H9 (cell line): ENCODE results near the gene PMM2. TPM values are rescaled to one million over a fixed set of nuclear protein-coding genes. Genes with fewer than 3 reads are reported as not detected.

ENCODE experiments used
- DNase-seq: peaks from one replicate; pipeline ENCODE4 v3.0.0-alpha.2; 2017
- H2AFZ ChIP-seq: one replicate; pipeline ENCODE4 v1.6.1; 2013; ENCODE audit warnings: mild to moderate bottlenecking, low read length, control low read depth, moderate library complexity
- H2AK5ac ChIP-seq: 2 replicates; pipeline ENCODE4 v1.6.1; 2013; ENCODE audit warnings: low read length, control low read depth, mixed read lengths; ENCODE audit not compliant: insufficient read length
- H2BK120ac ChIP-seq: one replicate; pipeline ENCODE4 v1.6.1; 2013; ENCODE audit warnings: low read depth, mild to moderate bottlenecking, low read length, control low read depth, inconsistent platforms; ENCODE audit not compliant: poor library complexity, severe bottlenecking
- H2BK12ac ChIP-seq: 2 replicates; pipeline ENCODE4 v1.6.1; 2013; ENCODE audit warnings: low read length, control low read depth, mixed read lengths, low read depth; ENCODE audit not compliant: insufficient read length
- H2BK15ac ChIP-seq: 2 replicates; pipeline ENCODE4 v1.6.1; 2013; ENCODE audit warnings: low read depth, low read length, control low read depth
- H2BK20ac ChIP-seq: one replicate; pipeline ENCODE4 v1.6.1; 2013; ENCODE audit warnings: low read depth, mild to moderate bottlenecking, low read length, control low read depth, inconsistent platforms; ENCODE audit not compliant: poor library complexity, severe bottlenecking
- H2BK5ac ChIP-seq: 2 replicates; pipeline ENCODE4 v1.6.1; 2013; ENCODE audit warnings: low read length, control low read depth, mixed read lengths; ENCODE audit not compliant: insufficient read length
- H3K14ac ChIP-seq: 2 replicates; pipeline ENCODE4 v1.6.1; 2013; ENCODE audit warnings: low read length, control low read depth; ENCODE audit not compliant: insufficient read depth
- H3K18ac ChIP-seq: 2 replicates; pipeline ENCODE4 v1.6.1; 2013; ENCODE audit warnings: low read depth, mild to moderate bottlenecking, mixed read lengths, low read length, control low read depth; ENCODE audit not compliant: insufficient read length
- H3K23ac ChIP-seq: 2 replicates; pipeline ENCODE4 v1.6.1; 2013; ENCODE audit warnings: low read length, control low read depth, mixed read lengths, low read depth; ENCODE audit not compliant: insufficient read length
- H3K23me2 ChIP-seq: 2 replicates; pipeline ENCODE4 v1.6.1; 2013; ENCODE audit warnings: low read depth, mild to moderate bottlenecking, mixed read lengths, low read length, control low read depth; ENCODE audit not compliant: insufficient read length, poor library complexity, severe bottlenecking
- H3K27ac ChIP-seq: 2 replicates; pipeline ENCODE4 v1.5.1; 2013; ENCODE audit warnings: low read length, control low read depth, mixed read lengths, low read depth; ENCODE audit not compliant: insufficient read length
- H3K27me3 ChIP-seq: 2 replicates; pipeline ENCODE4 v1.6.1; 2013; ENCODE audit warnings: low read length, control low read depth, inconsistent platforms; ENCODE audit not compliant: insufficient read depth
- H3K4ac ChIP-seq: 2 replicates; pipeline ENCODE4 v1.6.1; 2013; ENCODE audit warnings: low read depth, mild to moderate bottlenecking, control low read depth, inconsistent platforms, low read length, moderate library complexity
- H3K4me1 ChIP-seq: 2 replicates; pipeline ENCODE4 v1.6.1; 2013; ENCODE audit warnings: low read length, control low read depth, inconsistent platforms; ENCODE audit not compliant: insufficient read depth
- H3K4me2 ChIP-seq: 2 replicates; pipeline ENCODE4 v1.6.1; 2013; ENCODE audit warnings: low read length, control low read depth, mixed read lengths; ENCODE audit not compliant: insufficient read length, insufficient read depth
- H3K56ac ChIP-seq: 2 replicates; pipeline ENCODE4 v1.6.1; 2013; ENCODE audit warnings: low read depth, mild to moderate bottlenecking, mixed read lengths, low read length, control low read depth; ENCODE audit not compliant: insufficient read length
- H3K79me1 ChIP-seq: 2 replicates; pipeline ENCODE4 v1.6.1; 2013; ENCODE audit warnings: low read depth, mild to moderate bottlenecking, moderate library complexity, low read length, control low read depth, inconsistent platforms; ENCODE audit not compliant: insufficient read depth, poor library complexity, severe bottlenecking
- H3K79me2 ChIP-seq: 2 replicates; pipeline ENCODE4 v1.6.1; 2013; ENCODE audit warnings: low read length, control low read depth, inconsistent platforms; ENCODE audit not compliant: insufficient read depth
- H3K9ac ChIP-seq: 2 replicates; pipeline ENCODE4 v1.6.1; 2013; ENCODE audit warnings: low read length, control low read depth, mixed read lengths; ENCODE audit not compliant: insufficient read length; ENCODE audit errors: extremely low read depth
- H3K9me3 ChIP-seq: one replicate; pipeline ENCODE4 v1.6.1; 2013; ENCODE audit warnings: low read depth, low read length, inconsistent platforms; ENCODE audit not compliant: control insufficient read depth
- H3T11ph ChIP-seq: one replicate; pipeline ENCODE4 v1.6.1; 2013; ENCODE audit warnings: mild to moderate bottlenecking, low read length, control low read depth, inconsistent platforms
- H4K20me1 ChIP-seq: one replicate; pipeline ENCODE4 v1.6.1; 2013; ENCODE audit not compliant: control insufficient read depth, insufficient read length, insufficient read depth
- H4K5ac ChIP-seq: 2 replicates; pipeline ENCODE4 v1.6.1; 2013; ENCODE audit warnings: low read depth, mild to moderate bottlenecking, mixed read lengths, low read length, control low read depth; ENCODE audit not compliant: insufficient read length
- H4K8ac ChIP-seq: replicated peaks from 2 replicates; pipeline ENCODE4 v1.6.1; 2013; ENCODE audit warnings: low read length, control low read depth, mixed read lengths, low read depth; ENCODE audit not compliant: insufficient read length
- H4K91ac ChIP-seq: 2 replicates; pipeline ENCODE4 v1.6.1; 2013; ENCODE audit warnings: low read depth, mild to moderate bottlenecking, moderate library complexity, mixed read lengths, low read length, control low read depth; ENCODE audit not compliant: insufficient read length
- H3K27ac Mint-ChIP-seq, 3 experiments: 2 replicates in 2 of 3; 3 replicates in 1 of 3; pipeline ENCODE4 v1.8.0; 2020 to 2021; ENCODE audit warnings: mixed read lengths in 3 of 3, mild to moderate bottlenecking in 1 of 3, moderate library complexity in 1 of 3
- H3K27me3 Mint-ChIP-seq: 2 replicates; pipeline ENCODE4 v1.8.0; 2021; ENCODE audit warnings: low read depth, mild to moderate bottlenecking, moderate library complexity, mixed read lengths
- H3K36me3 Mint-ChIP-seq, 3 experiments: 2 replicates in 2 of 3; 3 replicates in 1 of 3; pipeline ENCODE4 v1.8.0; 2020 to 2021; ENCODE audit warnings: low read depth in 3 of 3, mixed read lengths in 3 of 3; ENCODE audit not compliant: insufficient read depth in 1 of 3
- H3K4me1 Mint-ChIP-seq, 2 experiments: 2 replicates each; pipeline ENCODE4 v1.8.0; 2020; ENCODE audit warnings: mixed read lengths in 2 of 2
- H3K4me3 Mint-ChIP-seq, 2 experiments: 2 replicates in 1 of 2; 3 replicates in 1 of 2; pipeline ENCODE4 v1.8.0; 2020 to 2021; ENCODE audit warnings: mild to moderate bottlenecking in 2 of 2, mixed read lengths in 2 of 2, moderate library complexity in 1 of 2
- H3K9me3 Mint-ChIP-seq, 2 experiments: 2 replicates in 1 of 2; 3 replicates in 1 of 2; pipeline ENCODE4 v1.8.0; 2020; ENCODE audit warnings: mild to moderate bottlenecking in 2 of 2, mixed read lengths in 2 of 2, moderate library complexity in 1 of 2
- CTCF ChIP-seq: fragments of 200-600 bp; sonication (generic); conservative IDR thresholded peaks from 3 replicates; pipeline ENCODE4 v1.8.0; 2021; ENCODE audit warnings: antibody characterized with exemption, mild to moderate bottlenecking
- WGBS: extraction: QIAGEN DNeasy Blood & Tissue Kit; methylation state at CpG from one replicate; pipeline ENCODE4 v1.1.7; 2013; ENCODE audit warnings: missing lambda C conversion rate, low lambda C conversion rate, mixed read lengths; ENCODE audit not compliant: insufficient read length; ENCODE audit errors: extremely low coverage; 5-methylcytosine and 5-hydroxymethylcytosine counted together
- total RNA-seq: library from RNA; stranded (reverse); gene quantifications from 2 replicates; pipeline ENCODE4 v1.2.1, GENCODE V29; 2021

Gene PMM2
- total RNA-seq, 1 experiment from 2014 or later = 82.7 TPM

GRCh38 chr16:8763899-8764298 is 33.7 kb upstream of the PMM2 start:
- DNase-seq = no peak
- no peaks in the 10 kb centered on the region; the same call in 1 of the 2 replicates for H3K27me3 Mint-ChIP-seq
- no peak overlapping the region for H4K5ac ChIP-seq

More at GRCh38 chr16:8763899-8764298, 33.7 kb upstream of the PMM2 start:
- Histone ChIP-seq H2BK5ac (no peak overlapping the region), H3K9me3 (no peaks in the 10 kb centered on the region), H3K4me1 (no peaks in the 10 kb centered on the region), H3K9ac (no peak overlapping the region), H3K23ac (no peak overlapping the region), H4K20me1 (no peaks in the 10 kb centered on the region), H3K27ac (no peak overlapping the region), H2BK120ac (no peak overlapping the region), H3K79me2 (no peaks in the 10 kb centered on the region), H2AFZ (no peak overlapping the region), H4K8ac (no peak overlapping the region), H3K14ac (no peak overlapping the region), H2AK5ac (no peak overlapping the region), H3K4me2 (no peak overlapping the region), H3K56ac (no peak overlapping the region), H3K4ac (no peak overlapping the region), H2BK15ac (no peak overlapping the region), H3K18ac (no peak overlapping the region), H3T11ph (no peak overlapping the region), H2BK12ac (no peak overlapping the region), H4K91ac (no peak overlapping the region), H3K23me2 (no peaks in the 10 kb centered on the region), H2BK20ac (no peak overlapping the region), H3K27me3 (no peaks in the 10 kb centered on the region), H3K79me1 (no peaks in the 10 kb centered on the region)
- no peak for TF ChIP-seq CTCF
- no CpG with 5 or more reads among the region's 10 CpGs for WGBS
- no peaks in the 10 kb centered on the region for H3K9me3 Mint-ChIP-seq
- peak overlapping the region in 2 of 3 experiments; percentile 47 to 74; a peak in 2 of 7 replicates for H3K27ac Mint-ChIP-seq
- peak overlapping the region in 1 of 2 experiments; percentile 62; a peak in 2 of 5 replicates for H3K4me3 Mint-ChIP-seq
- no peaks in the 10 kb centered on the region; a peak in 1 of 7 replicates for H3K36me3 Mint-ChIP-seq
- H3K4me1 Mint-ChIP-seq = peaks cover 13 to 14% of the 10 kb centered on the region in 2 experiments
